CD14-positive monocyte (primary cell): ENCODE data around the gene FAM53B. TPM values are rescaled to one million over a fixed set of nuclear protein-coding genes. Genes with fewer than 3 reads are reported as not detected.

ENCODE experiments used
- DNase-seq, 3 donors: peaks; one replicate each; pipeline ENCODE4 v3.0.0-alpha.2; 2011 to 2022
- H2AFZ ChIP-seq: 2 replicates; pipeline ENCODE4 v1.6.0; 2012; ENCODE audit warnings: mild to moderate bottlenecking, low read depth, low read length, inconsistent platforms; ENCODE audit not compliant: insufficient read depth, poor library complexity, severe bottlenecking
- H3K27ac ChIP-seq, 2 donors: 1 replicate in 1 of 2; 2 replicates in 1 of 2; pipeline ENCODE4 v1.5.1; 2012 to 2013; ENCODE audit warnings: low read length in 2 of 2, control low read depth in 1 of 2, inconsistent platforms in 1 of 2, low read depth in 1 of 2, mild to moderate bottlenecking in 1 of 2
- H3K27me3 ChIP-seq, 2 donors: one replicate each; pipeline versions ENCODE4 v1.6.0 to v1.6.1; 2011 to 2013; ENCODE audit warnings: low read length in 2 of 2; ENCODE audit not compliant: control insufficient read depth in 2 of 2, insufficient read depth in 2 of 2
- H3K36me3 ChIP-seq, 2 donors: replicated peaks in 1 of 2; 1 replicate in 1 of 2; 2 replicates in 1 of 2; pipeline versions ENCODE4 v1.5.1 to v1.6.1; 2012 to 2013; ENCODE audit warnings: low read length in 2 of 2, control low read depth in 1 of 2, inconsistent platforms in 1 of 2, mild to moderate bottlenecking in 1 of 2; ENCODE audit not compliant: insufficient read depth in 2 of 2, control insufficient read depth in 1 of 2
- H3K4me1 ChIP-seq, 2 donors: 1 replicate in 1 of 2; 2 replicates in 1 of 2; pipeline versions ENCODE4 v1.5.1 to v1.6.1; 2012 to 2013; ENCODE audit warnings: low read length in 2 of 2, control low read depth in 1 of 2, inconsistent platforms in 1 of 2, mild to moderate bottlenecking in 1 of 2, moderate library complexity in 1 of 2; ENCODE audit not compliant: insufficient read depth in 2 of 2, control insufficient read depth in 1 of 2
- H3K4me2 ChIP-seq: replicated peaks from 2 replicates; pipeline ENCODE3; 2012; ENCODE audit warnings: low read length, moderate library complexity, mild to moderate bottlenecking; ENCODE audit not compliant: poor library complexity, severe bottlenecking; ENCODE audit errors: extremely low read depth
- H3K4me3 ChIP-seq, 3 experiments: fragments of 200-600 bp in 1 of 3; sonication (generic) in 1 of 3; replicated peaks in 1 of 3; 1 replicate in 2 of 3; 2 replicates in 1 of 3; pipeline ENCODE4 v1.5.1; 2011 to 2013; ENCODE audit warnings: low read length in 3 of 3, mild to moderate bottlenecking in 3 of 3, control low read depth in 2 of 3, low read depth in 2 of 3, inconsistent platforms in 1 of 3, moderate library complexity in 1 of 3
- H3K79me2 ChIP-seq: 2 replicates; pipeline ENCODE4 v1.6.0; 2012; ENCODE audit warnings: mild to moderate bottlenecking, control low read depth, inconsistent platforms, low read length, moderate library complexity; ENCODE audit not compliant: insufficient read depth
- H3K9ac ChIP-seq: 2 replicates; pipeline ENCODE4 v1.6.0; 2017; ENCODE audit warnings: low read length, mild to moderate bottlenecking; ENCODE audit not compliant: insufficient read depth, poor library complexity, severe bottlenecking
- H3K9me3 ChIP-seq, 2 donors: replicated peaks in 1 of 2; 1 replicate in 1 of 2; 2 replicates in 1 of 2; pipeline versions ENCODE4 v1.5.1 to v1.6.1; 2012 to 2013; ENCODE audit warnings: low read length in 2 of 2, control low read depth in 1 of 2; ENCODE audit not compliant: control insufficient read depth in 1 of 2, insufficient read depth in 1 of 2
- H4K20me1 ChIP-seq: 2 replicates; pipeline ENCODE4 v1.6.0; 2012; ENCODE audit warnings: mild to moderate bottlenecking, low read length, control low read depth, moderate library complexity; ENCODE audit not compliant: insufficient read depth
- H3K27ac Mint-ChIP-seq, 7 donors: one replicate each; pipeline ENCODE4 v1.8.0; 2020; ENCODE audit warnings: mild to moderate bottlenecking in 7 of 7, mixed read lengths in 7 of 7, moderate library complexity in 6 of 7, inconsistent platforms in 2 of 7
- H3K27me3 Mint-ChIP-seq, 3 donors: one replicate each; pipeline ENCODE4 v1.8.0; 2021 to 2022; ENCODE audit warnings: low read depth in 3 of 3, mild to moderate bottlenecking in 3 of 3, mixed read lengths in 3 of 3, moderate library complexity in 3 of 3, inconsistent platforms in 1 of 3
- H3K36me3 Mint-ChIP-seq, 2 donors: one replicate each; pipeline ENCODE4 v1.8.0; 2020; ENCODE audit warnings: mixed read lengths in 2 of 2, inconsistent platforms in 1 of 2, mild to moderate bottlenecking in 1 of 2
- H3K4me1 Mint-ChIP-seq: one replicate; pipeline ENCODE4 v1.8.0; 2020; ENCODE audit warnings: mild to moderate bottlenecking, mixed read lengths
- H3K4me3 Mint-ChIP-seq, 2 donors: one replicate each; pipeline ENCODE4 v1.8.0; 2020; ENCODE audit warnings: mild to moderate bottlenecking in 2 of 2, mixed read lengths in 2 of 2, moderate library complexity in 1 of 2
- H3K9me3 Mint-ChIP-seq, 7 donors: one replicate each; pipeline ENCODE4 v1.8.0; 2020 to 2022; ENCODE audit warnings: mixed read lengths in 7 of 7, mild to moderate bottlenecking in 6 of 7, moderate library complexity in 6 of 7, inconsistent platforms in 2 of 7
- CTCF ChIP-seq: fragments of 200-600 bp; IDR thresholded peaks from one replicate; pipeline ENCODE4 v1.8.0; 2022; ENCODE audit warnings: antibody characterized with exemption, mild to moderate bottlenecking
- WGBS: methylation state at CpG from one replicate; pipeline ENCODE4 v1.1.5; 2013; ENCODE audit warnings: missing lambda C conversion rate; ENCODE audit not compliant: insufficient coverage; 5-methylcytosine and 5-hydroxymethylcytosine counted together
- intact Hi-C, 2 donors: fragments of 100-400 bp; cut with micrococcal nuclease; formaldehyde crosslinking; loops; one replicate each; pipeline versions ENCODE4 v1.15.0 to v1.15.1; 2023
- polyA plus RNA-seq, 3 donors: library from polyadenylated mRNA; depleted of rRNA in 1 of 3; unstranded in 2 of 3; stranded (reverse) in 1 of 3; fragments of 300-500 nt in 2 of 3; fragments of >200 nt in 1 of 3; fragmentation: Illumina TruSeq in 2 of 3; gene quantifications; 1 replicate in 2 of 3; 2 replicates in 1 of 3; pipeline ENCODE4 v1.2.3, GENCODE V29; 2012 to 2021

The FAM53B gene
- polyA plus RNA-seq, 3 donors, result 5.8 to 23.3 (median 12.6) TPM

DNA sequence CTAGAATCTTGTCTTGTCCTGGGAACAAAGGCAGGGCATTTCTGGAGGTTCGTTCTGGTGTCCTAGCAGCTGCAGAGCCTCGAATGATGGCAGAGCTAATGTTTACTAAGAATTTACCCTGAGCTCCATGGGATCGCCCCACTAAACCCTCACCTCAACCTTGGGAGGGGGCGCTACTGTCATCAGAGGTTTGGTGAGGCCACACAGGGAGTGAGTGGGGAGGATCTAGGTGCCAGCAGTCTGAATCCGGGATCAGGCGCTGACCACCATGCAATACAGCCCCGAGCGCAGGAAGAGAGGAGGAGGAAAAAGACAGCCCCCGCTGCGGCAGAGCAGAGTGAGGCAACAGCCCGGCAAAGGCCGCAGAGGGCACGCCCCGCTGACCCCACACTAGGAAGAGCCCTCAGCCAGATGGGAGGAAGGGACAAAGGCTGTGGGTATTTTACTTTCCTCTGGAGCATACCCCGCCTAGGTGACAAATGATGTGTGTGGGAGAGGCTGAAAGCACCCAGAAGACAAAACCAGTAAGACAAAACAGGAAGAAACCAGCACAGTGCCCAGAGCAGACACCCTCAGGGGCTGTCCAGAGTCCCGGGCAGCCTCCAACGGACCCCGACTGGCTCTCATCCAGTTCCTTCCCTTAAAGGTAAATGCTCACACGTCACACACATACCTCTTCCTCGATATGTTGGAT is 103.5 kb downstream of the FAM53B start:
- DNase-seq, result peak; percentile 78 to 82 (median 81)
- peak overlapping the region; percentile 73 for H3K9ac ChIP-seq
- peaks cover 85 to 93% of the 10 kb centered on the region in 2 donors for H3K4me1 ChIP-seq
- Mint-ChIP-seq H3K27ac (peak overlapping the region; percentile 96 to 99 (median 98)), H3K36me3 (peaks cover 26 to 59% of the 10 kb centered on the region in 2 donors), H3K4me3 (peak overlapping the region; percentile 66 to 89), H3K4me1 (peaks cover 90% of the 10 kb centered on the region), H3K27me3 (peaks cover 0 to 2% (median 0%) of the 10 kb centered on the region in 3 donors), H3K9me3 (peaks cover 0 to 9% (median 4%) of the 10 kb centered on the region in 7 donors)
- intact Hi-C loops, result loop anchor here (2.0 to 10.0 kb wide), 4 partner anchors 42 to 274 kb away; partner anchors contain the start of gene FAM53B (in 1 of the 2)
- H3K36me3 ChIP-seq, result no peaks in the 10 kb centered on the region
- H3K9me3 ChIP-seq, result no peaks in the 10 kb centered on the region
- WGBS, result 0% methylated on average over 7 of the region's 20 CpGs
- H2AFZ ChIP-seq, result no peak overlapping the region
- TF ChIP-seq CTCF, result no peak
- H3K4me2 ChIP-seq, result peak overlapping the region; percentile 67
- peaks cover 4% of the 10 kb centered on the region for H4K20me1 ChIP-seq
- H3K79me2 ChIP-seq, result peaks cover 90% of the 10 kb centered on the region
- peak overlapping the region; percentile 93 to 99 for H3K27ac ChIP-seq
- H3K27me3 ChIP-seq, result no peaks in the 10 kb centered on the region
- peak overlapping the region in 2 of 3 experiments; percentile 6 to 62 for H3K4me3 ChIP-seq

GRCh38 chr10:124640056-124640455 is 104.1 kb downstream of the FAM53B start:
- H3K27ac Mint-ChIP-seq, result peak overlapping the region; percentile 96 to 99 (median 98)
- Histone ChIP-seq H3K4me3 (peak overlapping the region in 1 of 3 experiments; percentile 62), H3K9me3 (no peaks in the 10 kb centered on the region), H3K27me3 (no peaks in the 10 kb centered on the region), H3K36me3 (no peaks in the 10 kb centered on the region), H3K27ac (peak overlapping the region; percentile 93 to 99), H2AFZ (no peak overlapping the region), H3K4me1 (peaks cover 78 to 87% of the 10 kb centered on the region in 2 donors), H3K9ac (peak overlapping the region; percentile 73), H4K20me1 (peaks cover 4% of the 10 kb centered on the region), H3K79me2 (peaks cover 90% of the 10 kb centered on the region), H3K4me2 (peak overlapping the region; percentile 67)
- peaks cover 0 to 2% (median 0%) of the 10 kb centered on the region in 3 donors for H3K27me3 Mint-ChIP-seq
- DNase-seq, result no peak
- peak overlapping the region in 1 of 2 donors; percentile 89 for H3K4me3 Mint-ChIP-seq
- peaks cover 83% of the 10 kb centered on the region for H3K4me1 Mint-ChIP-seq
- H3K9me3 Mint-ChIP-seq, result peaks cover 0 to 9% (median 5%) of the 10 kb centered on the region in 7 donors
- 98% methylated on average over 3 of the region's 7 CpGs for WGBS
- H3K36me3 Mint-ChIP-seq, result peaks cover 31 to 65% of the 10 kb centered on the region in 2 donors
- no peak for TF ChIP-seq CTCF
- intact Hi-C loops, result loop anchor here (2.0 to 10.0 kb wide), 4 partner anchors 42 to 275 kb away; partner anchors contain the start of gene FAM53B (in 1 of the 2)
